PC-3 (cell line): ENCODE measurements around the gene PRSS1.

Experiments
- CTCF ChIP-seq: fragments of 300-600 bp; sonication (generic); conservative IDR thresholded peaks from 2 replicates; pipeline ENCODE4 v1.5.1; 2017; ENCODE audit warnings: antibody characterized with exemption, low read depth, mild to moderate bottlenecking, low read length
- EZH2 ChIP-seq: fragments of 300-600 bp; sonication (generic); IDR thresholded peaks from one replicate; pipeline ENCODE4 v1.6.1; 2017; ENCODE audit warnings: antibody characterized with exemption, mild to moderate bottlenecking, low read length; ENCODE audit not compliant: unreplicated experiment
- EZH2phosphoT487 ChIP-seq: fragments of 300-600 bp; sonication (generic); IDR thresholded peaks from 2 replicates; pipeline ENCODE4 v1.6.1; 2018; ENCODE audit warnings: mild to moderate bottlenecking, antibody characterized with exemption, low read length, borderline replicate concordance

- TF ChIP-seq EZH2phosphoT487 (no peak), CTCF (no peak), EZH2 (no peak)
Observed at GRCh38 chr7:142750321-142750938, 1.2 kb downstream of the PRSS1 start.
